K562 (cell line): ENCODE results near the gene ZNF335. TPM values are rescaled to one million over a fixed set of nuclear protein-coding genes. Genes with fewer than 3 reads are reported as not detected.

Source experiments
- ATF7 ChIP-seq: fragments of 450-650 bp; IDR thresholded peaks from 2 replicates; pipeline ENCODE4 v1.7.1; 2014; ENCODE audit warnings: mild to moderate bottlenecking, moderate library complexity
- CSDE1 ChIP-seq, 2 experiments: fragments of 450-650 bp; IDR thresholded peaks; 2 replicates each; pipeline ENCODE4 v1.6.1; 2016; ENCODE audit warnings: mild to moderate bottlenecking in 1 of 2
- HSF4 ChIP-seq: fragments of 250-450 bp; sonication (Bioruptor Pico); IDR thresholded peaks from 2 replicates; pipeline ENCODE4 v2.1.2; 2022; ENCODE audit warnings: mild to moderate bottlenecking, moderate library complexity, borderline replicate concordance
- NCOA1 ChIP-seq: fragments of 450-650 bp; IDR thresholded peaks from 2 replicates; pipeline ENCODE4 v1.6.1; 2016; ENCODE audit warnings: low read depth
- NONO ChIP-seq, 2 experiments: fragments of 200-400 bp in 1 of 2; fragments of 450-650 bp in 1 of 2; formaldehyde crosslinking in 1 of 2; IDR thresholded peaks; 2 replicates each; pipeline ENCODE4 v1.6.1; 2017; ENCODE audit warnings: low read depth in 2 of 2, mild to moderate bottlenecking in 2 of 2, moderate library complexity in 2 of 2, low read length in 1 of 2
- NR2C2 ChIP-seq, 2 experiments: fragments of 200-800 bp in 1 of 2; sonication (Bioruptor generic) in 1 of 2; sonication (generic) in 1 of 2; formaldehyde crosslinking in 1 of 2; IDR thresholded peaks; 2 replicates each; pipeline versions ENCODE4 v1.6.1 to v1.8.0; 2016 to 2022; ENCODE audit warnings: mild to moderate bottlenecking in 1 of 2, missing compliant biosample characterization in 1 of 2, missing genetic modification characterization in 1 of 2, missing genetic modification reagents in 1 of 2
- NR4A1 ChIP-seq, 2 experiments: fragments of 250-450 bp in 1 of 2; fragments of 450-650 bp in 1 of 2; sonication (Bioruptor Pico) in 1 of 2; IDR thresholded peaks; 2 replicates each; pipeline versions ENCODE4 v1.4.0 to v1.6.1; 2016 to 2020; ENCODE audit warnings: mild to moderate bottlenecking in 2 of 2, missing compliant biosample characterization in 1 of 2, missing genetic modification characterization in 1 of 2, moderate library complexity in 1 of 2
- RERE ChIP-seq: sonication (generic); formaldehyde crosslinking; IDR thresholded peaks from 2 replicates; pipeline ENCODE4 v1.8.0; 2023; ENCODE audit warnings: missing genetic modification reagents, mild to moderate bottlenecking, borderline replicate concordance
- RNF2 ChIP-seq: sonication (generic); IDR thresholded peaks from 2 replicates; pipeline ENCODE4 v1.6.1; 2016
- SUPT5H ChIP-seq: fragments of 450-650 bp; IDR thresholded peaks from 2 replicates; pipeline ENCODE4 v1.6.1; 2016
- TBP ChIP-seq: optimal IDR thresholded peaks from 2 replicates; pipeline ENCODE3; 2011; ENCODE audit warnings: low read depth, low read length, improper control_type of control experiment
- ZBTB33 ChIP-seq: sonication (generic); formaldehyde crosslinking; IDR thresholded peaks from 2 replicates; pipeline ENCODE4 v1.8.1; 2023; ENCODE audit warnings: mild to moderate bottlenecking, missing genetic modification reagents
- ZBTB34 ChIP-seq: fragments of 250-450 bp; sonication (Bioruptor Pico); IDR thresholded peaks from 2 replicates; pipeline ENCODE4 v1.8.0; 2021; ENCODE audit warnings: mild to moderate bottlenecking, moderate library complexity
- ZEB2 ChIP-seq: fragments of 450-650 bp; IDR thresholded peaks from 2 replicates; pipeline ENCODE4 v1.6.1; 2016
- ZNF184 ChIP-seq: sonication (generic); formaldehyde crosslinking; IDR thresholded peaks from 2 replicates; pipeline ENCODE4 v1.5.0; 2020; ENCODE audit warnings: missing genetic modification reagents
- ZNF217 ChIP-seq: sonication (generic); formaldehyde crosslinking; IDR thresholded peaks from 2 replicates; pipeline ENCODE4 v1.8.0; 2022; ENCODE audit warnings: mild to moderate bottlenecking, missing genetic modification reagents
- polyA plus RNA-seq, 8 experiments: library from polyadenylated mRNA; depleted of rRNA in 4 of 8; stranded (reverse) in 5 of 8; unstranded in 3 of 8; fragments of >200 nt; fragmentation: Nextera tagmentation in 2 of 8; fragmentation: Illumina TruSeq in 1 of 8; extraction: Ambion mirVana in 2 of 8; extraction: Trizol in 1 of 8; gene quantifications; 2 replicates each; pipeline versions ENCODE4 v1.2.1 to v1.2.3, GENCODE V29; 2011 to 2014; ENCODE audit warnings: inconsistent platforms in 1 of 8, missing spikeins in 1 of 8
- total RNA-seq, 7 experiments: library from RNA; depleted of rRNA in 6 of 7; stranded (reverse); fragments of >200 nt in 6 of 7; fragmentation: Illumina TruSeq in 2 of 7; extraction: Trizol in 2 of 7; gene quantifications; 2 replicates each; pipeline versions ENCODE4 v1.2.1 to v1.2.3, GENCODE V29; 2011 to 2021; ENCODE audit warnings: low replicate concordance in 1 of 7

Gene ZNF335
- total and polyA plus RNA-seq, 9 of the 15 experiments (the other 6 are each of a cell fraction or from before 2014, with no cell fraction given) = 0.39 to 16.0 (median 7.6) TPM

GRCh38 chr20:45910670-45911485 lies 61.1 kb downstream of the ZNF335 start (continued):
- no peak for TF ChIP-seq RERE (CRISPR knock-in tag)
- no peak for TF ChIP-seq ZNF217
- TF ChIP-seq CSDE1 (IDR thresholded peaks at IDR 0.05) = no peak
- TF ChIP-seq NCOA1 = no peak
- no peak for TF ChIP-seq RNF2
- TF ChIP-seq NONO (IDR thresholded peaks at IDR 0.05; ENCODE audit: low read depth in 2 of 2, low read length in 1 of 2) = no peak
- TF ChIP-seq ZNF184 = no peak
- no peak for TF ChIP-seq ZBTB34 (CRISPR knock-in tag)
- no peak for TF ChIP-seq HSF4
- peak; percentile 93 for TF ChIP-seq ZBTB33 (CRISPR knock-in tag)
- TF ChIP-seq ATF7 = peak; percentile 95
- no peak for TF ChIP-seq NR2C2 (CRISPR knock-in tag; IDR thresholded peaks at IDR 0.05)
- no peak for TF ChIP-seq NR2C2 (tag; IDR thresholded peaks at IDR 0.05)
- peak; percentile 49; the same call in 1 of the 2 replicates for TF ChIP-seq ZEB2
- peak; percentile 93 for TF ChIP-seq SUPT5H
- TF ChIP-seq TBP = peak; percentile 89
- TF ChIP-seq NR4A1 (CRISPR knock-in tag; IDR thresholded peaks at IDR 0.05) = no peak
- TF ChIP-seq NR4A1 (tag; IDR thresholded peaks at IDR 0.05) = no peak
